HEK293 (cell line): ENCODE data around the gene GNG7.

ENCODE experiments used
- KLF8 ChIP-seq: fragments of 450-650 bp; formaldehyde crosslinking; IDR thresholded peaks from 2 replicates; pipeline ENCODE4 v1.5.1; 2016; ENCODE audit warnings: missing biosample characterization, missing genetic modification characterization
- PRDM6 ChIP-seq: fragments of 450-650 bp; formaldehyde crosslinking; IDR thresholded peaks from 2 replicates; pipeline ENCODE4 v1.5.1; 2017; ENCODE audit warnings: missing biosample characterization, missing genetic modification characterization
- ZBTB26 ChIP-seq: fragments of 450-650 bp; formaldehyde crosslinking; optimal IDR thresholded peaks from 2 replicates; pipeline ENCODE3; 2016; ENCODE audit warnings: missing biosample characterization, mild to moderate bottlenecking, missing genetic modification characterization
- ZBTB44 ChIP-seq: fragments of 450-650 bp; IDR thresholded peaks from 2 replicates; pipeline ENCODE4 v1.5.1; 2018; ENCODE audit warnings: missing biosample characterization, mild to moderate bottlenecking, missing genetic modification characterization
- ZBTB7A ChIP-seq: fragments of 450-650 bp; formaldehyde crosslinking; IDR thresholded peaks from 2 replicates; pipeline ENCODE4 v1.5.1; 2016; ENCODE audit warnings: low read depth, missing biosample characterization, missing genetic modification characterization
- ZNF175 ChIP-seq: fragments of 450-650 bp; formaldehyde crosslinking; IDR thresholded peaks from 2 replicates; pipeline ENCODE4 v1.5.1; 2016; ENCODE audit warnings: missing biosample characterization, missing genetic modification characterization
- ZNF701 ChIP-seq: fragments of 450-650 bp; formaldehyde crosslinking; IDR thresholded peaks from 2 replicates; pipeline ENCODE4 v1.5.1; 2016; ENCODE audit warnings: missing biosample characterization, missing genetic modification characterization
- TF ChIP-seq, protein P1 (sequence below): fragments of 450-650 bp; IDR thresholded peaks from 2 replicates; pipeline ENCODE4 v1.5.1; 2018; ENCODE audit warnings: missing biosample characterization, missing genetic modification characterization
- TF ChIP-seq, protein P2 (sequence below): fragments of 450-650 bp; formaldehyde crosslinking; IDR thresholded peaks from 2 replicates; pipeline ENCODE4 v1.5.1; 2016; ENCODE audit warnings: missing biosample characterization, missing genetic modification characterization
- TF ChIP-seq, protein P3 (sequence below): fragments of 450-650 bp; formaldehyde crosslinking; IDR thresholded peaks from 2 replicates; pipeline ENCODE4 v1.5.1; 2016; ENCODE audit warnings: missing biosample characterization, missing genetic modification characterization
- TF ChIP-seq, protein P4 (sequence below): fragments of 450-650 bp; formaldehyde crosslinking; IDR thresholded peaks from 2 replicates; pipeline ENCODE4 v1.5.1; 2017; ENCODE audit warnings: missing biosample characterization, missing genetic modification characterization

The GNG7 gene

DNA sequence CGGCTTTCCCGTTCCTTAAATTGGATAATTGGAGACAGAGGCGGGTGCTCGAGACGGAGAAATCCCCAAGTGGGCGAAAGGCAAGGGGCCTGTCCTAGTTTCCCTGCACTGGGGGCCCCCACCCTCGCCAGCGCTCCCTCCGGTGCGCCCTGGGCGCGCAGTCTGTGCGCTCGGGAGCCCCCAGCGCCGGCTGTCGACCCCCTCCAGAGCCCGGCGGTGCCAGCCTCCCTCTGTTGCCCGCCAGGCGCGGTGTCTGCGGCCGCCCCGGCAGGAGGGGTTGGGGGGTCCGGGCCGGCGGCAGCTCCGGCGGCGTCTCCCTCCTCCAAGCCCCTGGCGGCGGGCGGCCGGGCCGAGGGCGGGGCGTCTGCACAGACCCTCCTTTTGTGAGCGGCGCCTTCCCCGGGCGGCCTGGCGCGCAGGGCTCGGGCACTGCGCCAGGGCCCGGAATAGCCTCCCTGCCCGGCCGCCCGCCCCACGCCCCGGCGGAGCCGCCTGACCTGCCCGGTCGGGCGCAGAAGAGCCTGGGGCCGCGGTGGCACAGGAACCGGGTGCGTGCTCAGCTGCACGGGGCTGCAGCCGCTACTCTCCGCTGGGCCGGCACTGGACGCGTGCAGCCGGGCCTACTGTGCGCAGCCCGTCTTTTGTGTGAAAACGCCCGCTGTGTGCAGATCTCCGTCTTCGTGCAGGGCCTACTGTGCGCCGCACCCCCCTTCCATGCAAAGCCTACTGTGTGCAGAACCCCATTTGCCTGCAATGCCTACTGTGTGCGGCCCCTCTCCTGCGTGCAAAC is 213.4 kb downstream of the GNG7 start (continued):
- TF ChIP-seq PRDM6 (tag by site-specific recombination) (no peak), KLF8 (0 out of 2 replicates have a peak, but pooled peaks have one; percentile 17), ZNF175 (tag by site-specific recombination) (no peak), ZBTB7A (peak; percentile 67; the same call in 1 of the 2 replicates), ZBTB26 (tag by site-specific recombination) (peak; percentile 33), ZBTB44 (0 out of 2 replicates have a peak, but pooled peaks have one; percentile 27), ZNF701 (tag by site-specific recombination) (no peak)
- TF ChIP-seq, protein P1, sequence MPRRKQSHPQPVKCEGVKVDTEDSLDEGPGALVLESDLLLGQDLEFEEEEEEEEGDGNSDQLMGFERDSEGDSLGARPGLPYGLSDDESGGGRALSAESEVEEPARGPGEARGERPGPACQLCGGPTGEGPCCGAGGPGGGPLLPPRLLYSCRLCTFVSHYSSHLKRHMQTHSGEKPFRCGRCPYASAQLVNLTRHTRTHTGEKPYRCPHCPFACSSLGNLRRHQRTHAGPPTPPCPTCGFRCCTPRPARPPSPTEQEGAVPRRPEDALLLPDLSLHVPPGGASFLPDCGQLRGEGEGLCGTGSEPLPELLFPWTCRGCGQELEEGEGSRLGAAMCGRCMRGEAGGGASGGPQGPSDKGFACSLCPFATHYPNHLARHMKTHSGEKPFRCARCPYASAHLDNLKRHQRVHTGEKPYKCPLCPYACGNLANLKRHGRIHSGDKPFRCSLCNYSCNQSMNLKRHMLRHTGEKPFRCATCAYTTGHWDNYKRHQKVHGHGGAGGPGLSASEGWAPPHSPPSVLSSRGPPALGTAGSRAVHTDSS (tag by site-specific recombination) = no peak
- TF ChIP-seq, protein P2, sequence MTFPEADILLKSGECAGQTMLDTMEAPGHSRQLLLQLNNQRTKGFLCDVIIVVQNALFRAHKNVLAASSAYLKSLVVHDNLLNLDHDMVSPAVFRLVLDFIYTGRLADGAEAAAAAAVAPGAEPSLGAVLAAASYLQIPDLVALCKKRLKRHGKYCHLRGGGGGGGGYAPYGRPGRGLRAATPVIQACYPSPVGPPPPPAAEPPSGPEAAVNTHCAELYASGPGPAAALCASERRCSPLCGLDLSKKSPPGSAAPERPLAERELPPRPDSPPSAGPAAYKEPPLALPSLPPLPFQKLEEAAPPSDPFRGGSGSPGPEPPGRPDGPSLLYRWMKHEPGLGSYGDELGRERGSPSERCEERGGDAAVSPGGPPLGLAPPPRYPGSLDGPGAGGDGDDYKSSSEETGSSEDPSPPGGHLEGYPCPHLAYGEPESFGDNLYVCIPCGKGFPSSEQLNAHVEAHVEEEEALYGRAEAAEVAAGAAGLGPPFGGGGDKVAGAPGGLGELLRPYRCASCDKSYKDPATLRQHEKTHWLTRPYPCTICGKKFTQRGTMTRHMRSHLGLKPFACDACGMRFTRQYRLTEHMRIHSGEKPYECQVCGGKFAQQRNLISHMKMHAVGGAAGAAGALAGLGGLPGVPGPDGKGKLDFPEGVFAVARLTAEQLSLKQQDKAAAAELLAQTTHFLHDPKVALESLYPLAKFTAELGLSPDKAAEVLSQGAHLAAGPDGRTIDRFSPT = no peak
- TF ChIP-seq, protein P3, sequence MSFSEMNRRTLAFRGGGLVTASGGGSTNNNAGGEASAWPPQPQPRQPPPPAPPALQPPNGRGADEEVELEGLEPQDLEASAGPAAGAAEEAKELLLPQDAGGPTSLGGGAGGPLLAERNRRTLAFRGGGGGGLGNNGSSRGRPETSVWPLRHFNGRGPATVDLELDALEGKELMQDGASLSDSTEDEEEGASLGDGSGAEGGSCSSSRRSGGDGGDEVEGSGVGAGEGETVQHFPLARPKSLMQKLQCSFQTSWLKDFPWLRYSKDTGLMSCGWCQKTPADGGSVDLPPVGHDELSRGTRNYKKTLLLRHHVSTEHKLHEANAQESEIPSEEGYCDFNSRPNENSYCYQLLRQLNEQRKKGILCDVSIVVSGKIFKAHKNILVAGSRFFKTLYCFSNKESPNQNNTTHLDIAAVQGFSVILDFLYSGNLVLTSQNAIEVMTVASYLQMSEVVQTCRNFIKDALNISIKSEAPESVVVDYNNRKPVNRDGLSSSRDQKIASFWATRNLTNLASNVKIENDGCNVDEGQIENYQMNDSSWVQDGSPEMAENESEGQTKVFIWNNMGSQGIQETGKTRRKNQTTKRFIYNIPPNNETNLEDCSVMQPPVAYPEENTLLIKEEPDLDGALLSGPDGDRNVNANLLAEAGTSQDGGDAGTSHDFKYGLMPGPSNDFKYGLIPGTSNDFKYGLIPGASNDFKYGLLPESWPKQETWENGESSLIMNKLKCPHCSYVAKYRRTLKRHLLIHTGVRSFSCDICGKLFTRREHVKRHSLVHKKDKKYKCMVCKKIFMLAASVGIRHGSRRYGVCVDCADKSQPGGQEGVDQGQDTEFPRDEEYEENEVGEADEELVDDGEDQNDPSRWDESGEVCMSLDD (tag by site-specific recombination) = peak; percentile 65; the same call in 1 of the 2 replicates
- TF ChIP-seq, protein P4, sequence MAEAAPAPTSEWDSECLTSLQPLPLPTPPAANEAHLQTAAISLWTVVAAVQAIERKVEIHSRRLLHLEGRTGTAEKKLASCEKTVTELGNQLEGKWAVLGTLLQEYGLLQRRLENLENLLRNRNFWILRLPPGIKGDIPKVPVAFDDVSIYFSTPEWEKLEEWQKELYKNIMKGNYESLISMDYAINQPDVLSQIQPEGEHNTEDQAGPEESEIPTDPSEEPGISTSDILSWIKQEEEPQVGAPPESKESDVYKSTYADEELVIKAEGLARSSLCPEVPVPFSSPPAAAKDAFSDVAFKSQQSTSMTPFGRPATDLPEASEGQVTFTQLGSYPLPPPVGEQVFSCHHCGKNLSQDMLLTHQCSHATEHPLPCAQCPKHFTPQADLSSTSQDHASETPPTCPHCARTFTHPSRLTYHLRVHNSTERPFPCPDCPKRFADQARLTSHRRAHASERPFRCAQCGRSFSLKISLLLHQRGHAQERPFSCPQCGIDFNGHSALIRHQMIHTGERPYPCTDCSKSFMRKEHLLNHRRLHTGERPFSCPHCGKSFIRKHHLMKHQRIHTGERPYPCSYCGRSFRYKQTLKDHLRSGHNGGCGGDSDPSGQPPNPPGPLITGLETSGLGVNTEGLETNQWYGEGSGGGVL = no peak
